Ovary (tissue), 9 donors: Measurements from ENCODE around the gene RAC2. TPM values are rescaled to one million over a fixed set of nuclear protein-coding genes. Genes with fewer than 3 reads are reported as not detected.

Source experiments
- DNase-seq, 5 donors: peaks; one replicate each; pipeline ENCODE4 v3.0.0-alpha.2; 2019 to 2020
- H3K27ac ChIP-seq, 2 donors: fragments of 200-600 bp; one replicate each; pipeline versions ENCODE4 v1.5.1 to v1.8.0; 2019 to 2022
- H3K27me3 ChIP-seq: fragments of 200-600 bp; one replicate; pipeline ENCODE4 v1.8.0; 2022
- H3K36me3 ChIP-seq: fragments of 200-600 bp; sonication (generic); one replicate; pipeline ENCODE4 v1.5.1; 2019
- H3K4me1 ChIP-seq: one replicate; pipeline ENCODE4 v1.8.1; 2013; ENCODE audit warnings: mild to moderate bottlenecking, moderate library complexity; ENCODE audit not compliant: insufficient read depth
- H3K4me3 ChIP-seq: fragments of 200-600 bp; sonication (generic); one replicate; pipeline ENCODE4 v1.5.1; 2017
- H3K9me3 ChIP-seq, 2 donors: fragments of 200-600 bp in 1 of 2; sonication (generic) in 1 of 2; one replicate each; pipeline versions ENCODE4 v1.5.1 to v1.8.1; 2013 to 2019; ENCODE audit warnings: mild to moderate bottlenecking in 1 of 2, moderate library complexity in 1 of 2
- EP300 ChIP-seq: sonication (generic); formaldehyde crosslinking; IDR thresholded peaks from one replicate; pipeline ENCODE4 v1.6.1; 2017; ENCODE audit warnings: antibody characterized with exemption
- POLR2A ChIP-seq: fragments of 450-650 bp; IDR thresholded peaks from one replicate; pipeline ENCODE4 v1.6.1; 2017; ENCODE audit warnings: antibody characterized with exemption, mild to moderate bottlenecking, moderate library complexity
- WGBS, 3 donors: extraction: QIAGEN DNeasy Blood & Tissue Kit in 1 of 3; methylation state at CpG; one replicate each; pipeline versions ENCODE4 v1.1.5 to v1.1.7; 2013 to 2017; 5-methylcytosine and 5-hydroxymethylcytosine counted together
- intact Hi-C, 4 donors: fragments of 100-400 bp; cut with DNase I; formaldehyde crosslinking; loops; one replicate each; pipeline versions ENCODE4 v1.11.0 to v1.15.1; 2022 to 2023
- polyA plus RNA-seq, 2 donors: library from polyadenylated mRNA; stranded (reverse); fragments of 200-250 nt in 1 of 2; fragments of 350-450 nt in 1 of 2; fragmentation: Illumina TruSeq in 1 of 2; extraction: RNeasy Lipid Tissue Mini Kit (QIAGEN cat#74804) in 1 of 2; gene quantifications; one replicate each; pipeline ENCODE4 v1.2.3, GENCODE V29; 2013 to 2014
- total RNA-seq, 7 donors: library from RNA; depleted of rRNA in 2 of 7; stranded (reverse); fragments of >200 nt in 2 of 7; fragmentation: NEBNext Ultra II Directional in 3 of 7; extraction: Animal tissue kit (Norgen Biotek cat#: 25700) in 3 of 7; gene quantifications; one replicate each; pipeline versions ENCODE4 v1.1.0 to v1.2.4, GENCODE V29; 2016 to 2023
- TF ChIP-seq, protein P1 (sequence below), 3 donors: fragments of 450-650 bp in 2 of 3; fragments of 200-600 bp in 1 of 3; IDR thresholded peaks; one replicate each; pipeline versions ENCODE4 v1.5.1 to v1.8.0; 2016 to 2022; ENCODE audit warnings: antibody characterized with exemption in 3 of 3, mild to moderate bottlenecking in 1 of 3
- donor health status: DM: no; HTN: no; CAD: no; lungs with moderate emphysema.
- donor health status: DM: no; HTN: no; CAD: no.
- donor health status: Bipolar disorder and iron deficiency.
- donor health status: DM: yes; HTN: yes; CAD: no.
- donor health status: DM: no; HTN: no; CAD: no.
- donor health status: DM: yes; HTN: yes; CAD: no.

Gene RAC2
- total and polyA plus RNA-seq, 9 donors = 2.3 to 18.4 (median 6.0) TPM

- no peak for DNase-seq
- no peaks in the 10 kb centered on the region for H3K27me3 ChIP-seq
These were observed 31.6 kb upstream of the RAC2 start for GRCh38 chr22:37275622-37276021.

DNA sequence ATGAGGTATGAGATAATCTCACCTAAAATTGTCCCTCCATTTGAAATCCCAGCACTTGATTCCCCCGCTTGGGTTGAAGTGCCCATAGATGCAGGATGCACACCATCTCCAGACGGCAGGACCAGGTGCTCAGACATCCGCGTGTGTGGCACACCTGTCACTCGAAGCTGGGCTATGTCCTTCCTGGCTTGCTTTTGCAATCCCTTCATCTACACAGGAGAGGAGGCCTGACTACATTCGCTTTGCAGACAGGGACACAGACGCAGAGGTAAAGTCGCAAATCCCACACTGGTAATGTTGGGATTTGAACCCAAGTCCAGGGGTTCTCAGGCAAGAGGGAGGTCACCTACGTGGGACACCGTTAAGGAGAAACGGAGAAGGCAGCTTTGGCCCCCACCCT, 31.1 kb upstream of the RAC2 start:
- Histone ChIP-seq H3K36me3 (no peaks in the 10 kb centered on the region), H3K4me3 (no peak overlapping the region), H3K4me1 (no peaks in the 10 kb centered on the region), H3K27ac (no peak overlapping the region), H3K9me3 (no peaks in the 10 kb centered on the region), H3K27me3 (no peaks in the 10 kb centered on the region)
- 86 to 91% (median 87%) methylated on average over 11 of the region's 11 CpGs for WGBS, 3 donors
- no peak for DNase-seq
- TF ChIP-seq, protein P1, sequence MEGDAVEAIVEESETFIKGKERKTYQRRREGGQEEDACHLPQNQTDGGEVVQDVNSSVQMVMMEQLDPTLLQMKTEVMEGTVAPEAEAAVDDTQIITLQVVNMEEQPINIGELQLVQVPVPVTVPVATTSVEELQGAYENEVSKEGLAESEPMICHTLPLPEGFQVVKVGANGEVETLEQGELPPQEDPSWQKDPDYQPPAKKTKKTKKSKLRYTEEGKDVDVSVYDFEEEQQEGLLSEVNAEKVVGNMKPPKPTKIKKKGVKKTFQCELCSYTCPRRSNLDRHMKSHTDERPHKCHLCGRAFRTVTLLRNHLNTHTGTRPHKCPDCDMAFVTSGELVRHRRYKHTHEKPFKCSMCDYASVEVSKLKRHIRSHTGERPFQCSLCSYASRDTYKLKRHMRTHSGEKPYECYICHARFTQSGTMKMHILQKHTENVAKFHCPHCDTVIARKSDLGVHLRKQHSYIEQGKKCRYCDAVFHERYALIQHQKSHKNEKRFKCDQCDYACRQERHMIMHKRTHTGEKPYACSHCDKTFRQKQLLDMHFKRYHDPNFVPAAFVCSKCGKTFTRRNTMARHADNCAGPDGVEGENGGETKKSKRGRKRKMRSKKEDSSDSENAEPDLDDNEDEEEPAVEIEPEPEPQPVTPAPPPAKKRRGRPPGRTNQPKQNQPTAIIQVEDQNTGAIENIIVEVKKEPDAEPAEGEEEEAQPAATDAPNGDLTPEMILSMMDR (IDR thresholded peaks at IDR 0.05) = no peak
- TF ChIP-seq POLR2A (no peak), EP300 (no peak)
- intact Hi-C loops = no loop called here

More at GRCh38 chr22:37275622-37276021, 31.6 kb upstream of the RAC2 start:
- Histone ChIP-seq H3K36me3 (no peaks in the 10 kb centered on the region), H3K4me3 (no peak overlapping the region), H3K27ac (no peak overlapping the region), H3K9me3 (no peaks in the 10 kb centered on the region), H3K4me1 (no peaks in the 10 kb centered on the region)
- 76 to 84% (median 81%) methylated on average over 5 of the region's 5 CpGs for WGBS, 3 donors
- TF ChIP-seq EP300 = no peak
- no peak for TF ChIP-seq POLR2A
- TF ChIP-seq, protein P1 (IDR thresholded peaks at IDR 0.05) = no peak
- intact Hi-C loops = no loop called here

GRCh38 chr22:37274380-37274862, 30.4 kb upstream of the RAC2 start:
- Histone ChIP-seq H3K9me3 (no peaks in the 10 kb centered on the region), H3K27ac (no peak overlapping the region), H3K4me3 (no peak overlapping the region), H3K4me1 (no peaks in the 10 kb centered on the region), H3K36me3 (no peaks in the 10 kb centered on the region), H3K27me3 (no peaks in the 10 kb centered on the region)
- WGBS, 3 donors = 58 to 59% (median 58%) methylated on average over 12 of the region's 12 CpGs
- intact Hi-C loops = no loop called here
- TF ChIP-seq POLR2A (no peak), EP300 (no peak)
- TF ChIP-seq, protein P1 (IDR thresholded peaks at IDR 0.05) = no peak
- DNase-seq = no peak

DNA sequence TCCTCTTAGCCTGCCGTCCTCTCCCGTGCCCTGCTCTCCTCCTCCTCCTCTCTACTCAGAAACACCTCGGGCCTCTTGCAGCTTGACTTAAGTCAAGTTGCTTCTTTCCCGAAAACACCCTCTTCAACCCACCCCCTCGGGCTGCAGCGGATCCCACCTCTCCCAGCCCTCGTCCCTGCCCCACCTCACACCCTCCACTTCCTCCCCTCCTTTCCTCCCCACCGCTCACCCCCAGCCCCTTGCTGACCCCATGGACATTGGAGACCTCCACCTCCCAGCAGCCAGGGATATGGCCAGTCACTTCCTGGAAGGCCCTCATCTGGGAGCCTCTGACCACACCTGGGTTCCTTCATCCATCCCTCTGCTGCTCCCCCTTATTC, 29.8 kb upstream of the RAC2 start:
- Histone ChIP-seq H3K4me1 (no peaks in the 10 kb centered on the region), H3K27me3 (no peaks in the 10 kb centered on the region), H3K4me3 (no peak overlapping the region), H3K9me3 (no peaks in the 10 kb centered on the region), H3K27ac (no peak overlapping the region), H3K36me3 (no peaks in the 10 kb centered on the region)
- DNase-seq = no peak
- TF ChIP-seq, protein P1 (IDR thresholded peaks at IDR 0.05) = no peak
- no peak for TF ChIP-seq POLR2A
- no peak for TF ChIP-seq EP300
- intact Hi-C loops = no loop called here
- WGBS, 3 donors = 65 to 78% (median 78%) methylated on average over 8 of the region's 8 CpGs
